ENCODE data around the gene MACROD1. TPM values are rescaled to one million over a fixed set of nuclear protein-coding genes. Genes with fewer than 3 reads are reported as not detected.

MACROD1 gene
- total and polyA plus RNA-seq, 10 of the 15 experiments (the other 5 are each of a cell fraction or from before 2014, with no cell fraction given) = 1.2 to 22.7 (median 11.3) TPM; not detected in 1

GRCh38 chr11:64096835-64097234 lies 69.1 kb downstream of the MACROD1 start (continued):
- no peak for TF ChIP-seq ZZZ3 (IDR thresholded peaks at IDR 0.05; ENCODE audit: control insufficient read depth, insufficient read length, low read depth)

- H3K27me3 ChIP-seq (replicated peaks in 1 of 2; ENCODE audit: control insufficient read depth in 2 of 2, insufficient read depth in 2 of 2, low read length in 1 of 2) = no peaks in the 10 kb centered on the region
- ChIA-PET CTCF (no interaction called here), RAD21 (ENCODE audit: unreplicated experiment) (no interaction called here), SMC1A (ENCODE audit: uncharacterized antibody, unreplicated experiment) (no interaction called here), POLR2A (no interaction called here)
- H3K4me1 ChIP-seq (ENCODE audit: control insufficient read depth, insufficient read depth, low read length) = no peaks in the 10 kb centered on the region; the same call in 1 of the 2 replicates
- H3K4me2 ChIP-seq (ENCODE audit: control insufficient read depth, insufficient read depth) = no peak overlapping the region
- no peaks in the 10 kb centered on the region for H3K79me2 ChIP-seq (ENCODE audit: control insufficient read depth, insufficient read depth, low read length)
- DNase-seq (ENCODE audit: low read depth, low spot score) = no peak
- ATAC-seq = no peak
- no TSS peak for BruUV-seq (replicated peaks)
- no peak overlapping the region for H3K4me3 ChIP-seq
- no peak overlapping the region for H3K9ac ChIP-seq (ENCODE audit: control insufficient read depth, insufficient read depth, low read length)
- TF ChIP-seq SKIL (IDR thresholded peaks at IDR 0.05; ENCODE audit: low read depth, poor library complexity, severe bottlenecking) (no peak), PAX8 (IDR thresholded peaks at IDR 0.05) (no peak), BCL3 (IDR thresholded peaks at IDR 0.05; ENCODE audit: borderline replicate concordance, insufficient read depth, low read depth, low read length, poor library complexity, severe bottlenecking) (no peak), JUNB (IDR thresholded peaks at IDR 0.05) (no peak), NBN (IDR thresholded peaks at IDR 0.05) (no peak), ZBTB33 (IDR thresholded peaks at IDR 0.05) (no peak), RAD21 (IDR thresholded peaks at IDR 0.05; ENCODE audit: insufficient read depth, low read depth, low read length) (no peak), CHD1 (IDR thresholded peaks at IDR 0.05; ENCODE audit: low read depth, low read length) (no peak), FOS (IDR thresholded peaks at IDR 0.05; ENCODE audit: borderline replicate concordance, extremely low read depth, insufficient read length) (no peak), CREM (IDR thresholded peaks at IDR 0.05; ENCODE audit: low read depth) (no peak), SUPT20H (IDR thresholded peaks at IDR 0.05; ENCODE audit: borderline replicate concordance, control insufficient read depth, low read depth, low read length) (no peak), ZBTB40 (IDR thresholded peaks at IDR 0.05; ENCODE audit: borderline replicate concordance) (no peak), IRF4 (IDR thresholded peaks at IDR 0.05; ENCODE audit: low read depth, low read length) (no peak)
- no peak overlapping the region for H3K27ac ChIP-seq (ENCODE audit: control insufficient read depth, insufficient read depth)
- H3K9me3 ChIP-seq (replicated peaks; ENCODE audit: control insufficient read depth, insufficient read depth, low read length) = no peaks in the 10 kb centered on the region
- 30% methylated on average over 14 of the region's 14 CpGs for WGBS (ENCODE audit: insufficient coverage, insufficient replicate concordance, low lambda C conversion rate, missing lambda C conversion rate)
- FAIRE-seq = no peak
- no peaks in the 10 kb centered on the region for H3K36me3 ChIP-seq (ENCODE audit: control insufficient read depth in 2 of 2, insufficient read depth in 2 of 2, low read length in 1 of 2)
- in situ Hi-C loops (cut with MboI) = no loop called here
- no peak overlapping the region for H2AFZ ChIP-seq (ENCODE audit: control insufficient read depth, low read depth, low read length)
- no peaks in the 10 kb centered on the region for H4K20me1 ChIP-seq (ENCODE audit: control insufficient read depth, insufficient read depth)
- intact Hi-C loops (cut with micrococcal nuclease; ENCODE audit: unreplicated experiment) = no loop called here
Measured at GRCh38 chr11:64095949-64096348, 70.0 kb downstream of the MACROD1 start.

All from GM12878 (cell line).